Mucosa of descending colon (tissue), 3 donors: ENCODE results near the gene CYP19A1. TPM values are rescaled to one million over a fixed set of nuclear protein-coding genes. Genes with fewer than 3 reads are reported as not detected.

Experiments
- ATAC-seq: fragments of 200-7000 bp; cut with Tn5 transposase; one replicate; pipeline ENCODE4 v1.9.1; 2020; ENCODE audit warnings: mild to moderate bottlenecking, moderate library complexity
- DNase-seq, 3 donors: peaks; one replicate each; pipeline ENCODE4 v3.0.0-alpha.2; 2020
- H3K36me3 ChIP-seq: fragments of 200-600 bp; one replicate; pipeline ENCODE4 v1.8.0; 2021; ENCODE audit warnings: low read depth, mild to moderate bottlenecking
- H3K4me1 ChIP-seq: fragments of 200-600 bp; one replicate; pipeline ENCODE4 v1.8.0; 2021; ENCODE audit warnings: low read depth, mild to moderate bottlenecking
- H3K4me3 ChIP-seq: fragments of 200-600 bp; one replicate; pipeline ENCODE4 v1.8.0; 2021; ENCODE audit warnings: mild to moderate bottlenecking
- H3K9me3 ChIP-seq: fragments of 200-600 bp; one replicate; pipeline ENCODE4 v1.8.0; 2021; ENCODE audit warnings: mild to moderate bottlenecking
- intact Hi-C, 2 donors: fragments of 100-400 bp; cut with DNase I in 1 of 2; cut with micrococcal nuclease in 1 of 2; formaldehyde crosslinking; loops; one replicate each; pipeline versions ENCODE4 v1.11.0 to v1.11.1; 2022; cut with DNase I, micrococcal nuclease
- total RNA-seq, 3 donors: library from RNA; stranded (reverse); fragmentation: NEBNext Ultra II Directional in 2 of 3; extraction: Animal tissue kit (Norgen Biotek cat#: 25700) in 2 of 3; gene quantifications; one replicate each; pipeline versions ENCODE4 v1.2.1 to v1.2.4, GENCODE V29; 2021 to 2023
- TF ChIP-seq, protein P1 (sequence below): fragments of 200-600 bp; IDR thresholded peaks from one replicate; pipeline ENCODE4 v1.8.0; 2022; ENCODE audit warnings: antibody characterized with exemption, mild to moderate bottlenecking
- donor health status: DM: no; HTN: no; CAD: no; lungs with moderate emphysema.
- donor health status: DM: no; HTN: no; CAD: no.
- donor health status: DM: no; HTN: yes; CAD: no.

The CYP19A1 gene
- total RNA-seq, 3 donors from 2014 or later = 0.06 to 0.63 (median 0.23) TPM

DNA sequence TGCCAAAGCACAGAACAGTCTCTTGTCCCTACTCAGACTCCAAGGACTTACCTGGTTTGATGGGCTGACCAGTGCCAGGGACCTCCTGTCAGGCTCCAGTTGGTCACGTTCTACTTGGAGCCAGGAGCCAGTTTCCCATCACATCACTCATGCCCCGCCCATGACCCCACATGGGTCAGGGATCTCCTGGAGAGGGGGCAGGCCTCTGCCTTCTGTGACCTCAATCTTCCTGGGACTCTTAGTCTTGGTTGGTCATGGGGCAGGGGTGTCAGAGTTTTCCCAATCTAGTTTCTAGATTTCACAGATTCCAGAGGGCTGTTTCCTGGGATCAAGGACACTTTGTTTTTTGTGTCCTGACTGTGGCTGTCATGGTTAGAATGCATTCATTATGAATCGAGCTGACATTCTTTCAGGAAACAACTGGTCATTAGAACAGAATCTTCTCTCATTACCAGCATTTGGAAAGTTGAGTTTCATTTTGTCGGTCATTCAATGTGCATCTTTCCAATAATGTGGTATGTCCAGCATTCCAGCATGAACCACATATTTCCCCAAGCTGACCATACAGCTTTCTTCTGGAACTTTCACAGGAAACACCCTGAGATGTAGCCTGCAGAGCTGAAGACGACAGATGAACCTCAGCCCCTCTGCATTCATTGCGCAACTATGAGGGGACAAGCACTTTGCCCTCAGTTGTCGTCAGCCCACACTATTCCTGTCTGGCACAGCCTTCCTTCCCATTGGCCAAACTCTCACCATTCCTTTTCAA is 19.8 kb downstream of the CYP19A1 start:
- H3K4me1 ChIP-seq = no peaks in the 10 kb centered on the region
- intact Hi-C loops = no loop called here
- no peak overlapping the region for H3K4me3 ChIP-seq
- H3K9me3 ChIP-seq = no peaks in the 10 kb centered on the region
- ATAC-seq (no peak), DNase-seq (no peak)
- TF ChIP-seq, protein P1, sequence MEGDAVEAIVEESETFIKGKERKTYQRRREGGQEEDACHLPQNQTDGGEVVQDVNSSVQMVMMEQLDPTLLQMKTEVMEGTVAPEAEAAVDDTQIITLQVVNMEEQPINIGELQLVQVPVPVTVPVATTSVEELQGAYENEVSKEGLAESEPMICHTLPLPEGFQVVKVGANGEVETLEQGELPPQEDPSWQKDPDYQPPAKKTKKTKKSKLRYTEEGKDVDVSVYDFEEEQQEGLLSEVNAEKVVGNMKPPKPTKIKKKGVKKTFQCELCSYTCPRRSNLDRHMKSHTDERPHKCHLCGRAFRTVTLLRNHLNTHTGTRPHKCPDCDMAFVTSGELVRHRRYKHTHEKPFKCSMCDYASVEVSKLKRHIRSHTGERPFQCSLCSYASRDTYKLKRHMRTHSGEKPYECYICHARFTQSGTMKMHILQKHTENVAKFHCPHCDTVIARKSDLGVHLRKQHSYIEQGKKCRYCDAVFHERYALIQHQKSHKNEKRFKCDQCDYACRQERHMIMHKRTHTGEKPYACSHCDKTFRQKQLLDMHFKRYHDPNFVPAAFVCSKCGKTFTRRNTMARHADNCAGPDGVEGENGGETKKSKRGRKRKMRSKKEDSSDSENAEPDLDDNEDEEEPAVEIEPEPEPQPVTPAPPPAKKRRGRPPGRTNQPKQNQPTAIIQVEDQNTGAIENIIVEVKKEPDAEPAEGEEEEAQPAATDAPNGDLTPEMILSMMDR = no peak
- H3K36me3 ChIP-seq = no peaks in the 10 kb centered on the region

DNA sequence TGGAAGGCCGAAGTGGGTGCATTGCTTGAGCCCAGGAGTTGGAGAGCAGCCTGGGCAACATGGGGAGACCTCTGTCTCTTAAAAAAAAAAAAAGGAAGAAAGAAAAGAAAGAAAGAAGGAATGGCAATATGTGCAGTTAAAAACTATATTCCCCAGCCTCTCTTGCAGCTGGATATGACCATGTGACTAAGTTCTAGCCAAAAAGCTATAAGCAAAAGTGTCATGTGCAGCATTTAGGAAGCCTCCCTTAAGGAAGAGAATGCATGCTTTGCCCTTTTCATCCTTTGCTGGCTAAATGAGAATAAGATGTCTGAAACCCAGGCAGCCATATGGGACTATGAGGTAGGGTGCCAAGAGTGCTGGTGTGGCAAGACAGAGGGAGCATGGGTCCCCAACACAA is 21.8 kb downstream of the CYP19A1 start:
- intact Hi-C loops = no loop called here
- TF ChIP-seq, protein P1 = no peak
- Histone ChIP-seq H3K9me3 (no peaks in the 10 kb centered on the region), H3K36me3 (no peaks in the 10 kb centered on the region), H3K4me1 (no peaks in the 10 kb centered on the region), H3K4me3 (no peak overlapping the region)
- DNase-seq = no peak
- no peak for ATAC-seq

DNA sequence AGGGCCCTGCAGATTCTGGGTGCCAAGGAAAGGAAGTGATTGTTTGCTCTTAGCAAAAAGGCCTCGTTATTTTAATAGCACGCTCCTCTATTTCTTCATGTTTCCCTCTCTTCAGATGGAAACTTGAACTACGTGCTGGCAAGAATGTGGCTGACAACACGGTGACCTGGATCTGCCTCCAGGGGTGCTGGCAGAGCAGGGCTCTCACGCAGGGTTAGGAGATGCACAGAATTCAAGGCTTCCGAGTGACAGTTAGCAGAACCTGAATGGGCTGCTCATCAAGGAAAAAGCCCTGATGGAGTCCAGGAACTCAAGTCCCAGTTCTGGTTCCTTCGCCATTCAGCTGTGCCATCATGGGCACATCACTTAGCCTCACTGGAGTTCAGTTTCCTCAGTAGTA is 22.7 kb downstream of the CYP19A1 start:
- ATAC-seq = no peak
- no peak for DNase-seq
- no peaks in the 10 kb centered on the region for H3K4me1 ChIP-seq
- H3K36me3 ChIP-seq = no peaks in the 10 kb centered on the region
- no peaks in the 10 kb centered on the region for H3K9me3 ChIP-seq
- H3K4me3 ChIP-seq = no peak overlapping the region
- TF ChIP-seq, protein P1 = no peak
- intact Hi-C loops = no loop called here

DNA sequence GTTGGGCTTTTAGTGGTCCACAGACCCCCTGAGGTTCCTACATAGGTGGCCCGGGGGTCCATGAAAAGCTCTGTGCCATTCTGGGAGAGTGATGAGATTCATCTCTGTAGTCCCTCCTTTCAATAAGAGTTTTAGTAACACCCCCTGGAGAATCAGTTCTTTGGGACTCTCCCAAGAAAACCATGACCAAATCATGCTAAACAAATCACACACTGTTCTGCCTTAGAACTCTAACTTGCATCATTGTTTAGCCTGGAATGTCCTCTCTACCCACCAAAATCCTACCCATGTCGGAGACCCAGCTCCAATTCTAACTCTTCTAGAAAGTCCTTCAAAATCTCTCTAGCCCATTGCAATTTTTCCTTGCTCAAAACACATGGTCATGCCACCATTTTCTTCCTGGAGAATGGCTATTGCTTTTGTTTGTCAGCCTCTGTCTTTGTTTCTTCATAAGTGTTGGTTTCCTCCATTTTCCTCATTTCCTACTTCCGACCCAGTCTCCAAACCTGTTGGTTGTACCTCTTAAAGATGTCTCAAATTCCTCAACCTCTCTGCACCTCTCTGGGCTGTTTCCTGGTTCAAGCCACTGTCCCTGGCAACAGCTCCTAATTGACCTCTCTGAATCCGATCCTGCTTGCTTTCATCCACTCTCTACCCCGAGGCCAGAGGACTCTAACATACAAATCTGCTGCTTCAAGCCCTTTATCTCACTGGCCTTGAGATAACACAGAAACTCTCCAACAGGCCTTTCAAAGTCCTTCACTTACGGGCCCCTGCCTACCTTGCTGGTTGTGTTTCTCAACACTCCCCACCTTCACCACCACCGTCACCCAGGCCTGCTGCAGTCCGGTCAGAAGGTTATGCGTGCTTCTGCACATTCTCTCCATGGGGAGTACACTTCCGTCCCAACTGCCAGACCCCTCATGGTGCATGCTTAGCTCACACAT is 23.7 kb downstream of the CYP19A1 start:
- ATAC-seq (no peak), DNase-seq (no peak)
- TF ChIP-seq, protein P1 = no peak
- Histone ChIP-seq H3K4me3 (no peak overlapping the region), H3K9me3 (no peaks in the 10 kb centered on the region), H3K36me3 (no peaks in the 10 kb centered on the region), H3K4me1 (no peaks in the 10 kb centered on the region)
- intact Hi-C loops = no loop called here

DNA sequence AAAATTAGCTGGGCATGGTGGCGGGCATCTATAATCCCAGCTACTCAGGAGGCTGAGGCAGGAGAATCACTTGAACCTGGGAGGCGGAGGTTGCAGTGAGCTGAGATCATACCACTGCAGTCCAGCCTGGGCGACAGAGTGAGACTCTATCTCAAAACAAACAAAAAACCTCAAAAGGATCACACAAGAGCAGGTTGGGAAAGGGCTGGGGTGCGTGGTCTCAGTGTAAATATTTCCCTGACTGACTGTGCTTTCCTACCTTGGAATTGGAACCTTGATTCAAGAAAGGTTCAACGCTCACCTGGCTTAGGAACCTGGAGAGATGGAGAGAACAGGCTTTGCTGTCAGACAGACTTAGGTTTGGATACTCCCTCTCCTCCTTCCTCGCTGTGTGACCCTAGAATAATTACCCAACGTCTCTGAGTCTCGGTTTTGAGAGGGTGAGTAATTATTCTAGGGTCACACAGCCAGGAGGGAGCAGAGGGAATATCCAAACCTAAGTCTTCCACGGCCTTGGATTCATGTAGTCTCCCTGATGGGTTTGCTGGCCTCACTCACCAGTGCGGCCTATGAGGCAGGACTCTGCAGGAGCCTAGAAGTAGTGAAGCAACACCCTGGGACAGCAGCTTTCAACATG is 24.6 kb downstream of the CYP19A1 start:
- Histone ChIP-seq H3K4me1 (no peaks in the 10 kb centered on the region), H3K36me3 (no peaks in the 10 kb centered on the region), H3K9me3 (no peaks in the 10 kb centered on the region), H3K4me3 (no peak overlapping the region)
- TF ChIP-seq, protein P1 = no peak
- ATAC-seq (no peak), DNase-seq (no peak)
- intact Hi-C loops = no loop called here
